Measurements from ENCODE around the gene AMY2A. TPM values are rescaled to one million over a fixed set of nuclear protein-coding genes. Genes with fewer than 3 reads are reported as not detected.
"Not testable (repeated sequence)": the region's sequence is repeated elsewhere in the genome, so short reads cannot be mapped to it uniquely, and the experiment has no call there.

Gene AMY2A
- polyA plus RNA-seq (2011; rRNA removed) (not detected in 2 replicates), polyA minus RNA-seq (2011; rRNA and poly(A)+ RNA removed) (not detected in 2 replicates)

DNA sequence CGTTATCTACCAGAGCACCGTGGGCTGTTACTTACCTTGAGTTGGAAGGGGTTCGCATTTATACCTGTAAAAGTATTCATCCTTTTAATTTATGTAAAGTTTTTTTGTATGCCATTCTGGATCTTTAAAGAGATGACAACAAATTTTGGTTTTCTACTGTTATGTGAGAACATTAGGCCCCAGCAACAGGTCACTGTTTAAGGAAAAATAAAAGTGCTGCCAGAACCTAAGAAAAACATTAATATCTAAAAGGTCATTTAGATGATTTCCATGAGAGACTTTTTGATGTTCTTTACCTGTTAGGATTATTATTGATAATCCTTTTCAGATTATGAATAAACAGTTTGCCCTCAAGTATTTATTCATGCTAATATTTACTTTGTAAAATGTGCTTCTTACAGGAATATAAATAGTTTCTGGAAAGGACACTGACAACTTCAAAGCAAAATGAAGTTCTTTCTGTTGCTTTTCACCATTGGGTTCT is at the start of gene AMY2A:
AMY2A (plus strand) TSS at position 434 of the 484 bp plus-strand sequence; CDS start at position 448, 14 bp downstream.
- H3K9me3 ChIP-seq (ENCODE audit: control insufficient read depth, insufficient read depth, low read length); H3K27me3 ChIP-seq (ENCODE audit: control insufficient read depth, insufficient read depth, low read length); H3K4me3 ChIP-seq (ENCODE audit: low read depth, low read length); DNase-seq (ENCODE audit: low read depth, low spot score); POLR2A ChIA-PET; H3K27ac ChIP-seq (ENCODE audit: low read depth, low read length); CTCF ChIA-PET: not testable (repeated sequence)

GRCh38 chr1:103569493-103569892 is 47.7 kb upstream of the AMY2A start:
- no peaks in the 10 kb centered on the region for H3K9me3 ChIP-seq (ENCODE audit: control insufficient read depth, insufficient read depth, low read length)
- CTCF ChIA-PET: no interaction called here
- POLR2A ChIA-PET: no interaction called here
- H3K27ac ChIP-seq (ENCODE audit: low read depth, low read length): no peak overlapping the region
- H3K27me3 ChIP-seq (ENCODE audit: control insufficient read depth, insufficient read depth, low read length): no peaks in the 10 kb centered on the region
- DNase-seq (ENCODE audit: low read depth, low spot score): no peak
- H3K4me3 ChIP-seq (ENCODE audit: low read depth, low read length): no peak overlapping the region
- TF ChIP-seq CTCF (IDR thresholded peaks at IDR 0.05; ENCODE audit: low read depth, low read length): no peak

DNA sequence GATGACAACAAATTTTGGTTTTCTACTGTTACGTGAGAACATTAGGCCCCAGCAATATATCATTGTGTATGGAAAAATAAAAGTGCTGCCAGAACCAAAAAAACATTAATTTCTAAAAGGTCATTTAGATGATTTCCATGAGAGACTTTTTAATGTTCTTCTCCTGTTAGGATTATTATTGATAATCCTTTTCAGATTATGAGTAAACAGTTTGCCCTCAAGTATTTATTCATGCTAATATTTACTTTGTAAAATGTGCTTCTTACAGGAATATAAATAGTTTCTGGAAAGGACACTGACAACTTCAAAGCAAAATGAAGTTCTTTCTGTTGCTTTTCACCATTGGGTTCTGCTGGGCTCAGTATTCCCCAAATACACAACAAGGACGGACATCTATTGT is 45.9 kb upstream of the AMY2A start, which contains the start of gene AMY2B:
AMY2B (plus strand) TSS at position 301 of the 400 bp plus-strand sequence; CDS start at position 315, 14 bp downstream.
- POLR2A ChIA-PET; DNase-seq (ENCODE audit: low read depth, low spot score); H3K27ac ChIP-seq (ENCODE audit: low read depth, low read length); H3K27me3 ChIP-seq (ENCODE audit: control insufficient read depth, insufficient read depth, low read length); H3K9me3 ChIP-seq (ENCODE audit: control insufficient read depth, insufficient read depth, low read length); CTCF ChIA-PET; H3K4me3 ChIP-seq (ENCODE audit: low read depth, low read length): not testable (repeated sequence)

- CTCF ChIA-PET: interaction anchor here (1.1 kb wide), 1 partner anchor 62 kb away, joined by 3 read pairs; no protein-coding TSS in a partner anchor
Measured at GRCh38 chr1:103576065-103576464, 41.2 kb upstream of the AMY2A start.

GRCh38 chr1:103576784-103577183 is 40.4 kb upstream of the AMY2A start:
- H3K9me3 ChIP-seq (ENCODE audit: control insufficient read depth, insufficient read depth, low read length); POLR2A ChIA-PET; H3K4me3 ChIP-seq (ENCODE audit: low read depth, low read length); DNase-seq (ENCODE audit: low read depth, low spot score); CTCF ChIA-PET; H3K27ac ChIP-seq (ENCODE audit: low read depth, low read length); H3K27me3 ChIP-seq (ENCODE audit: control insufficient read depth, insufficient read depth, low read length): not testable (repeated sequence)

More at GRCh38 chr1:103576065-103576464, 41.2 kb upstream of the AMY2A start:
- no peak for DNase-seq (ENCODE audit: low read depth, low spot score)
- Histone ChIP-seq H3K27ac (ENCODE audit: low read depth, low read length) (no peak overlapping the region), H3K9me3 (ENCODE audit: control insufficient read depth, insufficient read depth, low read length) (no peaks in the 10 kb centered on the region), H3K4me3 (ENCODE audit: low read depth, low read length) (no peak overlapping the region), H3K27me3 (ENCODE audit: control insufficient read depth, insufficient read depth, low read length) (no peaks in the 10 kb centered on the region)
- TF ChIP-seq CTCF (IDR thresholded peaks at IDR 0.05; ENCODE audit: low read depth, low read length): no peak
- POLR2A ChIA-PET: no interaction called here

DNA sequence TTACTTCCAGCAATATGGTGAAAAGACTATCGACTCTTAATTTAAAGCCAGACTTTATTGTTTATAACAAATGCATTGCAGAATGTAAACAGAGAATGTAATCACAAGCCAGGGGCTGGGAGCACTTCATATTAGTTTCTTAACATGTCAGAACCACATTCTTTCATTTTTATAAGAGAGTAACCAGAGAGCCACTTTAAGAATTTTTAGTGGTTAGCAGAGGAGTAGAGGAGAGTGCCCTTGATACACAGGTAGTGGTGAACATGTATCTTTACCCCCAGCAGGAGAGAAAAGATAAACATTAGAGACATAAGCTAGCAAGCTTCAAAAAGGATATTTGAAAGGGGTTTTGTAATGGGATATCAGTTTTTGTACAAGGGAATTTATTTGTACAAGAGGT is 34.8 kb upstream of the AMY2A start:
- no peaks in the 10 kb centered on the region for H3K9me3 ChIP-seq (ENCODE audit: control insufficient read depth, insufficient read depth, low read length)
- TF ChIP-seq CTCF (IDR thresholded peaks at IDR 0.05; ENCODE audit: low read depth, low read length): no peak
- no peak for DNase-seq (ENCODE audit: low read depth, low spot score)
- no peak overlapping the region for H3K4me3 ChIP-seq (ENCODE audit: low read depth, low read length)
- no peak overlapping the region for H3K27ac ChIP-seq (ENCODE audit: low read depth, low read length)
- ChIA-PET POLR2A (no interaction called here), CTCF (no interaction called here)
- H3K27me3 ChIP-seq (ENCODE audit: control insufficient read depth, insufficient read depth, low read length): no peaks in the 10 kb centered on the region

Measured in AG04450 (cell line).